Osteoblast (primary cell): ENCODE measurements around the gene ALDH1A2. TPM values are rescaled to one million over a fixed set of nuclear protein-coding genes. Genes with fewer than 3 reads are reported as not detected.

ENCODE experiments used
- DNase-seq: peaks from one replicate; pipeline ENCODE4 v3.0.0; 2011; ENCODE audit warnings: low spot score, mixed read lengths; ENCODE audit not compliant: insufficient read length; ENCODE audit errors: missing footprints
- H2AFZ ChIP-seq: 2 replicates; pipeline ENCODE4 v1.6.0; 2011; ENCODE audit warnings: mild to moderate bottlenecking, low read length
- H3K27ac ChIP-seq: 2 replicates; pipeline ENCODE4 v1.5.1; 2011; ENCODE audit warnings: mild to moderate bottlenecking, low read depth, low read length, moderate library complexity
- H3K27me3 ChIP-seq: 2 replicates; pipeline ENCODE4 v1.6.0; 2012; ENCODE audit warnings: mild to moderate bottlenecking, control low read depth, inconsistent platforms, low read length, moderate library complexity; ENCODE audit not compliant: insufficient read depth
- H3K36me3 ChIP-seq: 2 replicates; pipeline ENCODE4 v1.5.1; 2011; ENCODE audit warnings: mild to moderate bottlenecking, low read length, control low read depth, moderate library complexity; ENCODE audit not compliant: insufficient read depth
- H3K4me1 ChIP-seq: 2 replicates; pipeline ENCODE4 v1.5.1; 2011; ENCODE audit warnings: mild to moderate bottlenecking, low read length, control low read depth, moderate library complexity; ENCODE audit not compliant: insufficient read depth
- H3K4me2 ChIP-seq: 2 replicates; pipeline ENCODE4 v1.6.0; 2011; ENCODE audit warnings: mild to moderate bottlenecking, low read length; ENCODE audit not compliant: insufficient read depth
- H3K4me3 ChIP-seq: fragments of 200-600 bp; sonication (generic); 3 replicates; pipeline ENCODE4 v1.5.1; 2012; ENCODE audit warnings: mild to moderate bottlenecking, low read length, inconsistent platforms; ENCODE audit not compliant: insufficient read depth
- H3K79me2 ChIP-seq: 2 replicates; pipeline ENCODE4 v1.6.0; 2012; ENCODE audit warnings: mild to moderate bottlenecking, low read length, control low read depth, inconsistent platforms; ENCODE audit not compliant: insufficient read depth
- H3K9me3 ChIP-seq: 2 replicates; pipeline ENCODE4 v1.5.1; 2011; ENCODE audit warnings: low read depth, low read length, control low read depth
- H4K20me1 ChIP-seq: 2 replicates; pipeline ENCODE4 v1.6.0; 2012; ENCODE audit warnings: mild to moderate bottlenecking, low read length, control low read depth; ENCODE audit not compliant: insufficient read depth
- CTCF ChIP-seq: IDR thresholded peaks from 2 replicates; pipeline ENCODE4 v1.5.1; 2011; ENCODE audit warnings: mild to moderate bottlenecking, low read depth, low read length, moderate library complexity; ENCODE audit errors: extremely low read depth
- total RNA-seq: library from RNA; depleted of rRNA; stranded (reverse); fragments of >200 nt; gene quantifications from 2 replicates; pipeline ENCODE4 v1.2.3, GENCODE V29; 2012

ALDH1A2 gene
- total RNA-seq, 1 donor: 1.1 TPM

GRCh38 chr15:58019503-58020376 is 45.8 kb downstream of the ALDH1A2 start:
- no peak for DNase-seq
- H2AFZ ChIP-seq: no peak overlapping the region
- H3K36me3 ChIP-seq: no peaks in the 10 kb centered on the region
- no peak overlapping the region for H3K4me2 ChIP-seq
- no peak overlapping the region for H3K27ac ChIP-seq
- TF ChIP-seq CTCF: no peak
- H4K20me1 ChIP-seq: no peaks in the 10 kb centered on the region
- H3K79me2 ChIP-seq: no peaks in the 10 kb centered on the region
- no peaks in the 10 kb centered on the region for H3K27me3 ChIP-seq
- no peaks in the 10 kb centered on the region for H3K4me1 ChIP-seq
- no peak overlapping the region for H3K4me3 ChIP-seq
- no peaks in the 10 kb centered on the region for H3K9me3 ChIP-seq

GRCh38 chr15:58017869-58018268 is 47.6 kb downstream of the ALDH1A2 start:
- no peak for TF ChIP-seq CTCF
- no peak for DNase-seq
- no peaks in the 10 kb centered on the region for H3K4me1 ChIP-seq

GRCh38 chr15:58016581-58017175 is 48.8 kb downstream of the ALDH1A2 start:
- no peak for DNase-seq
- no peak overlapping the region for H3K27ac ChIP-seq
- TF ChIP-seq CTCF: no peak
- H3K4me3 ChIP-seq: no peak overlapping the region
- no peaks in the 10 kb centered on the region for H3K79me2 ChIP-seq
- H3K27me3 ChIP-seq: peaks cover 18% of the 10 kb centered on the region
- H3K9me3 ChIP-seq: no peaks in the 10 kb centered on the region
- H3K4me1 ChIP-seq: no peaks in the 10 kb centered on the region
- H4K20me1 ChIP-seq: no peaks in the 10 kb centered on the region
- H3K4me2 ChIP-seq: no peak overlapping the region
- no peaks in the 10 kb centered on the region for H3K36me3 ChIP-seq
- no peak overlapping the region for H2AFZ ChIP-seq

More at GRCh38 chr15:58017869-58018268, 47.6 kb downstream of the ALDH1A2 start:
- no peaks in the 10 kb centered on the region for H3K36me3 ChIP-seq
- H3K9me3 ChIP-seq: no peaks in the 10 kb centered on the region
- H3K27ac ChIP-seq: no peak overlapping the region
- H2AFZ ChIP-seq: no peak overlapping the region
- H4K20me1 ChIP-seq: no peaks in the 10 kb centered on the region
- H3K4me2 ChIP-seq: no peak overlapping the region
- H3K27me3 ChIP-seq: peaks cover 9% of the 10 kb centered on the region
- H3K4me3 ChIP-seq: no peak overlapping the region
- H3K79me2 ChIP-seq: no peaks in the 10 kb centered on the region

GRCh38 chr15:58015565-58015964 is 49.9 kb downstream of the ALDH1A2 start:
- Histone ChIP-seq H3K79me2 (no peaks in the 10 kb centered on the region), H3K27me3 (peaks cover 21% of the 10 kb centered on the region), H3K4me3 (no peak overlapping the region), H3K4me2 (no peak overlapping the region), H3K36me3 (no peaks in the 10 kb centered on the region), H3K4me1 (no peaks in the 10 kb centered on the region), H2AFZ (no peak overlapping the region), H3K9me3 (no peaks in the 10 kb centered on the region), H3K27ac (no peak overlapping the region), H4K20me1 (no peaks in the 10 kb centered on the region)
- no peak for DNase-seq
- TF ChIP-seq CTCF: no peak
